ENCODE data around the gene MAGI1.

DNA sequence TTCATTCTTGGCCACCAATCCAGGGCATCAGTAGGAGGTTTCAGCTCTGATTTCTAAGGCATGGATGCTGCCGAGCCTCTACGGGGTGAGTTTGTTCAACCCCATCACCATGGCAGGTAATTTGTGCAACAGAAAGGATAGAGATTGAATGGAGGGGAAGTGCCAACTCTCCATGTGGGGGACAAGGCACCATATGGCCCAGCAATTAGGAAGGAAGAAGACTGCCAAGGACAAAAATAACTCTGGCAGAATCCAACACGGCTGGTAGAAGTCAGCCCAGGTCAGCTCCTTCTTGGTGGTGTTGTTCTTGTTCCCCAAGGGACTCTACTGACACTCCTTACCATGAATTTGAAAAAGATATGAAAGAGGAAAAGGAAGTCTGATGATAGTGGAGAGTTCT, 503.9 kb downstream of the MAGI1 start:
- TF ChIP-seq GATA2 (IDR thresholded peaks at IDR 0.05; ENCODE audit: low read depth, low read length) (no peak), GATA3 (IDR thresholded peaks at IDR 0.05; ENCODE audit: low read depth, low read length) (no peak)

Data from SH-SY5Y (cell line).